MM.1S (cell line): ENCODE results near the gene CNNM2.
"Not testable (repeated sequence)": the region's sequence is repeated elsewhere in the genome, so short reads cannot be mapped to it uniquely, and the experiment has no call there.

Experiments
- DNase-seq: peaks from one replicate; pipeline ENCODE4 v3.0.0-alpha.2; 2015
- H2AFZ ChIP-seq: fragments of 300-600 bp; sonication (generic); 2 replicates; pipeline ENCODE4 v1.6.0; 2016; ENCODE audit warnings: antibody characterized with exemption, low read length
- H3F3A ChIP-seq: fragments of 300-600 bp; sonication (generic); 2 replicates; pipeline ENCODE4 v1.6.1; 2016; ENCODE audit warnings: mild to moderate bottlenecking, antibody characterized with exemption, low read length, moderate library complexity, mixed read lengths; ENCODE audit not compliant: insufficient read depth
- H3K27ac ChIP-seq: fragments of 300-600 bp; sonication (generic); 2 replicates; pipeline ENCODE4 v1.5.1; 2016; ENCODE audit warnings: mild to moderate bottlenecking, low read length
- H3K27me3 ChIP-seq: fragments of 300-600 bp; sonication (generic); replicated peaks from 2 replicates; pipeline ENCODE4 v1.6.0; 2016; ENCODE audit warnings: low read length; ENCODE audit not compliant: insufficient read depth
- H3K36me3 ChIP-seq: fragments of 300-600 bp; sonication (generic); replicated peaks from 2 replicates; pipeline ENCODE4 v1.6.1; 2016; ENCODE audit warnings: mild to moderate bottlenecking, low read length, mixed read lengths; ENCODE audit not compliant: insufficient read depth
- H3K4me1 ChIP-seq: fragments of 300-600 bp; sonication (generic); 2 replicates; pipeline ENCODE4 v1.6.1; 2016; ENCODE audit warnings: low read length, mixed read lengths
- H3K4me2 ChIP-seq: fragments of 300-600 bp; sonication (generic); 2 replicates; pipeline ENCODE4 v1.6.0; 2016; ENCODE audit warnings: low read depth, low read length
- H3K4me3 ChIP-seq: fragments of 300-600 bp; sonication (generic); 2 replicates; pipeline ENCODE4 v1.5.1; 2016; ENCODE audit warnings: low read length, mixed read lengths
- H3K79me2 ChIP-seq: fragments of 300-600 bp; sonication (generic); 2 replicates; pipeline ENCODE4 v1.6.1; 2016; ENCODE audit warnings: mixed run types, low read length, mixed read lengths
- H3K9ac ChIP-seq: fragments of 300-600 bp; sonication (generic); 2 replicates; pipeline ENCODE4 v1.6.1; 2016; ENCODE audit warnings: low read length, mixed read lengths
- H3K9me2 ChIP-seq: fragments of 300-600 bp; sonication (generic); replicated peaks from 2 replicates; pipeline ENCODE4 v1.6.1; 2016; ENCODE audit warnings: mild to moderate bottlenecking, low read length, mixed read lengths; ENCODE audit not compliant: insufficient read depth
- H3K9me3 ChIP-seq: fragments of 300-600 bp; sonication (generic); replicated peaks from 2 replicates; pipeline ENCODE4 v1.6.1; 2016; ENCODE audit warnings: mild to moderate bottlenecking, low read length, mixed read lengths; ENCODE audit not compliant: insufficient read depth
- H4K20me1 ChIP-seq: fragments of 300-600 bp; sonication (generic); 2 replicates; pipeline ENCODE4 v1.6.1; 2016; ENCODE audit warnings: mild to moderate bottlenecking, low read length, moderate library complexity, mixed read lengths; ENCODE audit not compliant: insufficient read depth
- EZH2 ChIP-seq: fragments of 300-600 bp; sonication (generic); optimal IDR thresholded peaks from 2 replicates; pipeline ENCODE3; 2017; ENCODE audit warnings: low read depth, mild to moderate bottlenecking, antibody characterized with exemption, low read length, mixed read lengths
- EZH2phosphoT487 ChIP-seq: fragments of 300-600 bp; sonication (generic); IDR thresholded peaks from 2 replicates; pipeline ENCODE4 v1.6.1; 2018; ENCODE audit warnings: antibody characterized with exemption, low read length
- TF ChIP-seq, protein P1 (sequence below): fragments of 300-600 bp; sonication (generic); IDR thresholded peaks from 2 replicates; pipeline ENCODE4 v1.5.1; 2016; ENCODE audit warnings: antibody characterized with exemption, low read length, mixed read lengths

The CNNM2 gene

DNA sequence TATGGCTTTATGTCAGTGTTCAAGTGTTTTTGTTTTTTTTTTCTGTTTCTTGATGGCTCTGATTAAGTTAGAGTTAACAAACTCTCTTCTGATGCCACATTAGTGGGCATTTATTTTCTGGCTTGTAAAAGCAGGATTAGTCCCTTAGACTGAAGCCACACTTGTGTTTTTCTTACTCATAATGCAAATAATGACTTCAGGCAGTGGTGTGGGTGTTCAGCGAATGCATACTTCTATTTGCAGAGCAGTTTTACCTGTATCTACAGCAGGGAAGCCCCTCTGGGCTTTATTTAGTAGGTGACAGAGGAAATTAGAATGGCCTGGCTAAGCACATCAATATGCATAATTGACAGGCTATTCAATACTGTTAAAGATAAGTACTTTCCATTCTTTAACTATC, 79.9 kb downstream of the CNNM2 start:
- Histone ChIP-seq H3K27me3 (no peaks in the 10 kb centered on the region), H3K36me3 (no peaks in the 10 kb centered on the region), H4K20me1 (no peaks in the 10 kb centered on the region), H3K9me3 (no peaks in the 10 kb centered on the region), H3K9me2 (no peaks in the 10 kb centered on the region), H3K79me2 (no peaks in the 10 kb centered on the region), H3F3A (no peaks in the 10 kb centered on the region), H3K4me2 (no peak overlapping the region), H3K4me1 (no peaks in the 10 kb centered on the region), H3K9ac (no peak overlapping the region), H3K27ac (no peak overlapping the region), H3K4me3 (no peak overlapping the region), H2AFZ (no peak overlapping the region)
- no peak for TF ChIP-seq EZH2
- TF ChIP-seq, protein P1, sequence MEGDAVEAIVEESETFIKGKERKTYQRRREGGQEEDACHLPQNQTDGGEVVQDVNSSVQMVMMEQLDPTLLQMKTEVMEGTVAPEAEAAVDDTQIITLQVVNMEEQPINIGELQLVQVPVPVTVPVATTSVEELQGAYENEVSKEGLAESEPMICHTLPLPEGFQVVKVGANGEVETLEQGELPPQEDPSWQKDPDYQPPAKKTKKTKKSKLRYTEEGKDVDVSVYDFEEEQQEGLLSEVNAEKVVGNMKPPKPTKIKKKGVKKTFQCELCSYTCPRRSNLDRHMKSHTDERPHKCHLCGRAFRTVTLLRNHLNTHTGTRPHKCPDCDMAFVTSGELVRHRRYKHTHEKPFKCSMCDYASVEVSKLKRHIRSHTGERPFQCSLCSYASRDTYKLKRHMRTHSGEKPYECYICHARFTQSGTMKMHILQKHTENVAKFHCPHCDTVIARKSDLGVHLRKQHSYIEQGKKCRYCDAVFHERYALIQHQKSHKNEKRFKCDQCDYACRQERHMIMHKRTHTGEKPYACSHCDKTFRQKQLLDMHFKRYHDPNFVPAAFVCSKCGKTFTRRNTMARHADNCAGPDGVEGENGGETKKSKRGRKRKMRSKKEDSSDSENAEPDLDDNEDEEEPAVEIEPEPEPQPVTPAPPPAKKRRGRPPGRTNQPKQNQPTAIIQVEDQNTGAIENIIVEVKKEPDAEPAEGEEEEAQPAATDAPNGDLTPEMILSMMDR = no peak
- TF ChIP-seq EZH2phosphoT487 = no peak
- no peak for DNase-seq

DNA sequence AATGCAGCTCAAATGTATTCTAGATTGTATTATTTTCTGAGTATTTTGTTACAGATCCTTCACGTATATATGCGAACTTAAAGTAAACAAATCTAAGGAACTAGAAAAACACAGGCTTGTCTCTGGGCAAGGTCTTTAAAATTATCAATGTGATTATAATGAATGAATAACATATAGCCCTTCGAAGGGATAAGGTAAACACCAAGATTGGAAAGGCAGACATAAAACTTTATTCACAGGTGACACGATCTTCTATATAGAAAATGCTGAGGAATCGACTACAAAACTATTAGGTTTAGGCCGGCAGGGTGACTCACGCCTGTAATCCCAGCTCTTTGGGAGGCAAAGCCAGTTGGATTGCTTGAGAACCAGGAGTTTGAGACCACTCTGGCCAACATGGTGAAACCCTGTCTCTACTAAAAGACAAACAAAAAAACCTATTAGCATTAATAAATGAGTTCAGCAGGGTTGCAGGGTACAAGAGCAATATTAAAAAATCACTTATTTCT, 80.4 kb downstream of the CNNM2 start:
- no peak overlapping the region for H3K4me2 ChIP-seq
- H3K27ac ChIP-seq = no peak overlapping the region
- no peaks in the 10 kb centered on the region for H3F3A ChIP-seq
- DNase-seq = no peak
- H3K36me3 ChIP-seq = no peaks in the 10 kb centered on the region
- H3K4me1 ChIP-seq = no peaks in the 10 kb centered on the region
- H3K4me3 ChIP-seq = no peak overlapping the region
- no peak overlapping the region for H2AFZ ChIP-seq
- no peaks in the 10 kb centered on the region for H3K79me2 ChIP-seq
- TF ChIP-seq EZH2 (no peak), EZH2phosphoT487 (no peak)
- TF ChIP-seq, protein P1 = no peak
- H3K9me3 ChIP-seq = no peaks in the 10 kb centered on the region
- H3K27me3 ChIP-seq = no peaks in the 10 kb centered on the region
- no peaks in the 10 kb centered on the region for H4K20me1 ChIP-seq
- no peak overlapping the region for H3K9ac ChIP-seq
- no peaks in the 10 kb centered on the region for H3K9me2 ChIP-seq

DNA sequence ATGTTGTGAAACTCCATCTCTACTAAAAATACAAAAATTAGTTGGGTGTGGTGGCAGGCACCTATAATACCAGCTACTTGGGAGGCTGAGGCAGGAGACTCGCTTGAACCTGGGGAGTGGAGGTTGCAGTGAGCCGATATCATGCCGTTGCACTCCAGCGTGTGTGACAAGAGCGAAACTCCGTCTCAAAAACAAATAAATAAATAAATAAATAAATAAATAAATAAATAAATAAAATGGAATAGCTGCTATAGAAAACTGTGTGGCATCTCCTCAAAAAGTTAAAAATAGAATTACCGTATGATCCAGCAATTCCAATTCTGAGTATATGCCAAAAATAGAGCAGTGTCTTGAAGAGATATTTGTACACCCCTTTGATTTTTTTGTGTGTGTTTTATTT, 82.0 kb downstream of the CNNM2 start:
- not testable (repeated sequence) for H3F3A ChIP-seq, H3K27ac ChIP-seq, H3K9me3 ChIP-seq, H3K9ac ChIP-seq, H3K4me1 ChIP-seq, H3K27me3 ChIP-seq, H3K4me2 ChIP-seq, H3K4me3 ChIP-seq, H3K79me2 ChIP-seq, H3K9me2 ChIP-seq, DNase-seq, H4K20me1 ChIP-seq, H2AFZ ChIP-seq, H3K36me3 ChIP-seq

DNA sequence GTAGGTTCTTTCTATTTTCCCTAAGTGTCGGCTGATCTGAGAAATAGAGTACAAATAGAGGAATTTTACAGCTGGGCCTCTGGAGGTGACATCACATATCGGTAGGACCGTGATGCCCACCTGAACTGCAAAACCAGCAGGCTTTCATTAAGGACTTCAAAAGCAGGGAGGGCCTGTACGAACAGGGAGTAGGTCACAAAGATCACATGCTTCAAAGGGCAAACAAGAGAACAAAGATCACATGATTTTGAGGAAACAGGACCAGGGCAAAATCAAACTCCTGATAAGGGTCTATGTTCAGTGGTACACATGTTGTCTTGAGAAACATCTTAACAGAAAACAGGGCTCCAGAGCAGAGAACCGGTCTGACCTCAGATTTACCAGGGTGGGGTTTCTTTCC, 88.9 kb downstream of the CNNM2 start:
- no peaks in the 10 kb centered on the region for H4K20me1 ChIP-seq
- DNase-seq = no peak
- TF ChIP-seq EZH2phosphoT487 (no peak), EZH2 (no peak)
- TF ChIP-seq, protein P1 = no peak

More for the DNA sequence above, 88.9 kb downstream of the CNNM2 start:
- H3K9me2 ChIP-seq = no peaks in the 10 kb centered on the region
- H3K79me2 ChIP-seq = no peaks in the 10 kb centered on the region
- H3K27ac ChIP-seq = no peak overlapping the region
- no peak overlapping the region for H3K4me2 ChIP-seq
- no peaks in the 10 kb centered on the region for H3K27me3 ChIP-seq
- H2AFZ ChIP-seq = no peak overlapping the region
- H3K4me1 ChIP-seq = no peaks in the 10 kb centered on the region
- H3K4me3 ChIP-seq = no peak overlapping the region
- H3K36me3 ChIP-seq = no peaks in the 10 kb centered on the region
- H3K9ac ChIP-seq = no peak overlapping the region
- H3K9me3 ChIP-seq = no peaks in the 10 kb centered on the region
- H3F3A ChIP-seq = no peaks in the 10 kb centered on the region
